Uterus (tissue), 4 donors: ENCODE results near the gene USP53. TPM values are rescaled to one million over a fixed set of nuclear protein-coding genes. Genes with fewer than 3 reads are reported as not detected.
"Not testable (repeated sequence)": the region's sequence is repeated elsewhere in the genome, so short reads cannot be mapped to it uniquely, and the experiment has no call there.

Experiments
- DNase-seq, 2 donors: peaks; one replicate each; pipeline ENCODE4 v3.0.0-alpha.2; 2019 to 2020
- H3K27ac ChIP-seq, 2 donors: fragments of 200-600 bp; sonication (generic); 1 replicate in 1 of 2; 2 replicates in 1 of 2; pipeline ENCODE4 v1.5.1; 2016 to 2018
- H3K27me3 ChIP-seq, 2 donors: fragments of 200-600 bp; sonication (generic); one replicate each; pipeline ENCODE4 v1.5.1; 2018 to 2019; ENCODE audit warnings: control low read depth in 1 of 2
- H3K36me3 ChIP-seq, 2 donors: fragments of 200-600 bp; sonication (generic); one replicate each; pipeline ENCODE4 v1.5.1; 2019; ENCODE audit warnings: control low read depth in 1 of 2
- H3K4me1 ChIP-seq, 2 donors: fragments of 200-600 bp; sonication (generic); one replicate each; pipeline ENCODE4 v1.5.1; 2018 to 2019; ENCODE audit warnings: control low read depth in 1 of 2
- H3K4me3 ChIP-seq, 2 donors: fragments of 200-600 bp; sonication (generic); 1 replicate in 1 of 2; 2 replicates in 1 of 2; pipeline ENCODE4 v1.5.1; 2018 to 2019; ENCODE audit warnings: mild to moderate bottlenecking in 1 of 2
- H3K9me3 ChIP-seq, 2 donors: fragments of 200-600 bp; sonication (generic); one replicate each; pipeline ENCODE4 v1.5.1; 2019; ENCODE audit warnings: control low read depth in 1 of 2
- POLR2A ChIP-seq, 2 donors: fragments of 450-650 bp; IDR thresholded peaks; one replicate each; pipeline ENCODE4 v1.6.1; 2016; ENCODE audit warnings: antibody characterized with exemption in 2 of 2, mild to moderate bottlenecking in 1 of 2, moderate library complexity in 1 of 2
- intact Hi-C: fragments of 100-400 bp; cut with DNase I; formaldehyde crosslinking; loops from one replicate; pipeline ENCODE4 v1.15.1; 2023; ENCODE audit warnings: low total_unique reads
- total RNA-seq, 4 donors: library from RNA; depleted of rRNA in 3 of 4; stranded (reverse); fragments of >200 nt in 3 of 4; gene quantifications; one replicate each; pipeline versions ENCODE4 v1.1.0 to v1.2.4, GENCODE V29; 2014 to 2023
- TF ChIP-seq, protein P1 (sequence below), 4 experiments: fragments of 200-600 bp in 2 of 4; fragments of 450-650 bp in 2 of 4; sonication (generic) in 2 of 4; IDR thresholded peaks; one replicate each; pipeline ENCODE4 v1.5.1; 2016 to 2019; ENCODE audit warnings: antibody characterized with exemption in 4 of 4, mild to moderate bottlenecking in 2 of 4, moderate library complexity in 1 of 4
- donor health status: DM: yes; HTN: yes; CAD: no.

Gene USP53
- total RNA-seq, 4 donors from 2014 or later = 29.5 to 156 (median 48.6) TPM

DNA sequence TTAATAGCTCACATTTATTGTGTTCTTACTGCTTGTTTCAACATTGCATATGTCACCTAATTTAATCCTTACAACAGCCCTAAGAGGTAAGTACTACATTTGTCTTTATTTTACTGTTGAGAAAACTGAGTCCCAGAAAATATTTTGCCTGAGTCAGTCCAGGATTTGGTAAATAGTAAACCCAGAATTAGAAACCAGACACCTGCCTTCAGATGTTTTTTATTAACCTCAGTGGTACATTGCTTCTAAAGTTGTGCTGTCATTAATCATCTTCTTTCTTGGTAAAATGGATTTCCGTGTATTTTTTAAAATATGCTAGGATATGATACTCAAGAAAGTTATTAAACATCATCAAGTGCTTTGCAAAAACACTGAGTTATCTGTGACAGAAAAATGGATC, 31.4 kb downstream of the USP53 start:
- no peaks in the 10 kb centered on the region for H3K36me3 ChIP-seq
- TF ChIP-seq, protein P1, sequence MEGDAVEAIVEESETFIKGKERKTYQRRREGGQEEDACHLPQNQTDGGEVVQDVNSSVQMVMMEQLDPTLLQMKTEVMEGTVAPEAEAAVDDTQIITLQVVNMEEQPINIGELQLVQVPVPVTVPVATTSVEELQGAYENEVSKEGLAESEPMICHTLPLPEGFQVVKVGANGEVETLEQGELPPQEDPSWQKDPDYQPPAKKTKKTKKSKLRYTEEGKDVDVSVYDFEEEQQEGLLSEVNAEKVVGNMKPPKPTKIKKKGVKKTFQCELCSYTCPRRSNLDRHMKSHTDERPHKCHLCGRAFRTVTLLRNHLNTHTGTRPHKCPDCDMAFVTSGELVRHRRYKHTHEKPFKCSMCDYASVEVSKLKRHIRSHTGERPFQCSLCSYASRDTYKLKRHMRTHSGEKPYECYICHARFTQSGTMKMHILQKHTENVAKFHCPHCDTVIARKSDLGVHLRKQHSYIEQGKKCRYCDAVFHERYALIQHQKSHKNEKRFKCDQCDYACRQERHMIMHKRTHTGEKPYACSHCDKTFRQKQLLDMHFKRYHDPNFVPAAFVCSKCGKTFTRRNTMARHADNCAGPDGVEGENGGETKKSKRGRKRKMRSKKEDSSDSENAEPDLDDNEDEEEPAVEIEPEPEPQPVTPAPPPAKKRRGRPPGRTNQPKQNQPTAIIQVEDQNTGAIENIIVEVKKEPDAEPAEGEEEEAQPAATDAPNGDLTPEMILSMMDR (IDR thresholded peaks at IDR 0.05) = no peak
- no peak for TF ChIP-seq POLR2A (IDR thresholded peaks at IDR 0.05)
- intact Hi-C loops = no loop called here

DNA sequence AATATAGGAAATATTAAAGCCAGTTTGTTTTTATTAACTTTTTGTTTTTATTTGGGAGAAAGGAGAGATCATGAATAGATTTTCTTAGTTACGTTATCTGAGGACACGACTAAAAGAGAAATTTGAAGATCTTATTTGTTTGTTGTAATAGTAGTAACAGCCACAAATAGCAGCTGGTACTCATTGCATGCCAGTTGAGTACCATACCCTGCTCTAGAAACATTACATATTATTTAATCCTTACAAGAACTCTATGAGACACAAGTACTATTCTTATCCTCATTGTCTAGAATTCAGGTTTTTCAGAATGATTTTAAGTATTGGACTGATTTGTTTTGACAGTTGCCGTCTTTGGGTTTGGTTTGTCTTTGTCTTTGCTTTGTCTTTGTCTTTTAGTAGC, 31.8 kb downstream of the USP53 start:
- intact Hi-C loops = no loop called here
- Histone ChIP-seq H3K27me3 (no peaks in the 10 kb centered on the region), H3K36me3 (no peaks in the 10 kb centered on the region), H3K4me1 (no peaks in the 10 kb centered on the region), H3K27ac (no peak overlapping the region), H3K4me3 (no peak overlapping the region), H3K9me3 (no peaks in the 10 kb centered on the region)
- no peak for DNase-seq
- TF ChIP-seq POLR2A (IDR thresholded peaks at IDR 0.05) = no peak
- TF ChIP-seq, protein P1 (IDR thresholded peaks at IDR 0.05) = no peak

More for the DNA sequence above, 31.4 kb downstream of the USP53 start:
- H3K4me1 ChIP-seq = no peaks in the 10 kb centered on the region
- H3K4me3 ChIP-seq = no peak overlapping the region
- DNase-seq = no peak
- H3K9me3 ChIP-seq = no peaks in the 10 kb centered on the region
- H3K27me3 ChIP-seq = no peaks in the 10 kb centered on the region
- no peak overlapping the region for H3K27ac ChIP-seq

DNA sequence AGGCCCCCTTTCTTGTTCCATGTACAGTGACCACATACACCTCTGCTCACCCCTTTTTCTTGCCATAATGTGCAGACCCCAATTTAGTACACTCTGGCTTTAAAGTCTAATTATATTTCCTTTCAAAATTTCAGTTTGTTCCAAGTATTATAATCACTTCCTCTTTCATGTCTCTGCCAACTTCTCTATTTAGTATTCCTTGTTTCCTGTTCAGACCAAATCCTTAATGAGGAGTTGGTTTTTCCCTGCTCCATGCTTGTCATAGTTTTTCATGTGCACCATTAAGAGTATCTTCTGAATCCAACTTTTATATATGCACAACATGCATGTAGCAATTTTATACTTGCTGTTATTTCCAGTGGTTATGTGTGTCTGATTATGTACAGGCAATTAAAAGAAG, 32.3 kb downstream of the USP53 start:
- no peak for TF ChIP-seq POLR2A (IDR thresholded peaks at IDR 0.05)
- TF ChIP-seq, protein P1 (IDR thresholded peaks at IDR 0.05) = no peak
- Histone ChIP-seq H3K36me3 (no peaks in the 10 kb centered on the region), H3K4me1 (no peaks in the 10 kb centered on the region), H3K27me3 (no peaks in the 10 kb centered on the region), H3K4me3 (no peak overlapping the region), H3K27ac (no peak overlapping the region), H3K9me3 (no peaks in the 10 kb centered on the region)
- no peak for DNase-seq
- intact Hi-C loops = no loop called here

DNA sequence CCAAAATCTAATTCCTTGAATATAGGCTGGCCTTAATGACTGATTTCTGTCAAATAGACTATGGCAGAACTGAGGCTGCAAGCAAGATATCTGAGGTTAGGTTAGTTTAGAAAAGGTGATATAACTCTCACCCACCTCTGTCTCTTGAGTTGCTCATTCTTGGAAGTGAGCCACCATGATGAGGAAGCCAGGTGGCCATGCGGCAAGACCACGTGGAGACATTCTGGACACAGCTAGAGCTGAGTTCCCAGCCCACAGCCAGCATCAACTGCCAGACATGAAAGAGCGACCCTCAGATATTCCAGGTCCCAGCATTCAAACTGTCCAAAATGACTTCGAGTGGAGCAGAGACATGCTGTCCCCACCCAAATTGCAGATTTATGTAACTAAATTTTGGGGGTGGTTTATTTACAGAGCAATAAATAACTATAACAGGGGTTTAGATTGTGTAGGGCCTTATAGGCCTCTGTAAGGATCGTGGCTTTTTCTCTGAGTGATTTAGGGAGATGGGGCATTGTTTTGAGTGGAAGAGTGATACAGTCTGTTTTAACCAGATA, 33.7 kb downstream of the USP53 start:
- intact Hi-C loops = no loop called here
- H3K36me3 ChIP-seq = no peaks in the 10 kb centered on the region
- no peaks in the 10 kb centered on the region for H3K27me3 ChIP-seq
- H3K9me3 ChIP-seq = no peaks in the 10 kb centered on the region
- TF ChIP-seq POLR2A (IDR thresholded peaks at IDR 0.05) = no peak
- TF ChIP-seq, protein P1 (IDR thresholded peaks at IDR 0.05) = no peak
- H3K27ac ChIP-seq = no peak overlapping the region
- no peak for DNase-seq
- no peaks in the 10 kb centered on the region for H3K4me1 ChIP-seq
- no peak overlapping the region for H3K4me3 ChIP-seq

DNA sequence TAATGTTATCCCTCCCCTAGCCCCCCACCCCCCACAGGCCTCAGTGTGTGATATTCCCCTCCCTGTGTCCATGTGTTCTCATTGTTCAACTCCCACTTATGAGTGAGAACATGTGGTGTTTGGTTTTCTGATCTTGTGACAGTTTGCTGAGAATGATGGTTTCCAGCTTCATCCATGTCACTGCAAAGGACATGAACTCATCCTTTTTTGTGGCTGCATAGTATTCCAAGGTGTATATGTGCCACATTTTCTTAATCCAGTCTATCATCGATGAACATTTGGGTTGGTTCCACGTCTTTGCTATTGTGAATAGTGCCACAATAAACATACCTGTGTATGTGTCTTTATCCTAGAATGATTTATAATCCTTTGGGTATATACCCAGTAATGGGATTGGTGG, 38.5 kb downstream of the USP53 start:
- H3K36me3 ChIP-seq, H3K9me3 ChIP-seq, H3K4me1 ChIP-seq, H3K27me3 ChIP-seq, H3K4me3 ChIP-seq, DNase-seq, intact Hi-C loops, H3K27ac ChIP-seq: not testable (repeated sequence)

DNA sequence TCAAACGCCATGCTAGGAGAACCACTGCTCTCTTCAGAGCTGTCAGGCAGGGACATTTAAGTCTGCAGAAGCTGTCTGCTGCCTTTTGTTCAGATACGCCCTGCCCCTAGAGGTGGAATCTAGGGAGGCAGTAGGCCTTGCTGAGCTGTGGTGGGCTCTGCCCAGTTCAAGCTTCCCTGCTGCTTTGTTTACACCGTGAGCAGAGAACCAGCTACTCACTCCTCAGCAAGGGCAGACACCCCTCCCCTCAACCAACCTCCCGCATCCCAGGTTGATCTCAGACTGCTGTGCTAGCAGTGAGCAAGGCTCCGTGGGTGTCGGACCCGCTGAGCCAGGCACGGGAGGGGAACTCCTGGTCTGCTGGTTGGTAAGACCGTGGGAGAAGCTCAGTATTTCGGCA, 42.7 kb downstream of the USP53 start:
- H3K27ac ChIP-seq, DNase-seq, H3K27me3 ChIP-seq, H3K36me3 ChIP-seq, H3K4me1 ChIP-seq, H3K4me3 ChIP-seq, intact Hi-C loops, H3K9me3 ChIP-seq: not testable (repeated sequence)
